T-helper 1 cell treated with Interleukin-12 subunit alpha and Interleukin-12 subunit beta and Interleukin-4 antibody, amounts not matched to agents 30 μg/mL and 1 μg/mL, for 36 hours (primary cell): ENCODE results near the gene TTC27.

Experiments
- H3K27ac Mint-ChIP-seq: one replicate; pipeline ENCODE4 v1.8.0; 2021; ENCODE audit warnings: mild to moderate bottlenecking, mixed read lengths
- H3K27me3 Mint-ChIP-seq: one replicate; pipeline ENCODE4 v1.8.0; 2021; ENCODE audit warnings: low read depth, mixed read lengths
- H3K36me3 Mint-ChIP-seq: one replicate; pipeline ENCODE4 v1.8.0; 2021; ENCODE audit warnings: low read depth, mixed read lengths
- H3K4me1 Mint-ChIP-seq: one replicate; pipeline ENCODE4 v1.8.0; 2021; ENCODE audit warnings: low read depth, mixed read lengths
- H3K4me3 Mint-ChIP-seq: one replicate; pipeline ENCODE4 v1.8.0; 2021; ENCODE audit warnings: mild to moderate bottlenecking, moderate library complexity, mixed read lengths
- H3K9me3 Mint-ChIP-seq: one replicate; pipeline ENCODE4 v1.8.0; 2021; ENCODE audit warnings: mixed read lengths

TTC27 gene

DNA sequence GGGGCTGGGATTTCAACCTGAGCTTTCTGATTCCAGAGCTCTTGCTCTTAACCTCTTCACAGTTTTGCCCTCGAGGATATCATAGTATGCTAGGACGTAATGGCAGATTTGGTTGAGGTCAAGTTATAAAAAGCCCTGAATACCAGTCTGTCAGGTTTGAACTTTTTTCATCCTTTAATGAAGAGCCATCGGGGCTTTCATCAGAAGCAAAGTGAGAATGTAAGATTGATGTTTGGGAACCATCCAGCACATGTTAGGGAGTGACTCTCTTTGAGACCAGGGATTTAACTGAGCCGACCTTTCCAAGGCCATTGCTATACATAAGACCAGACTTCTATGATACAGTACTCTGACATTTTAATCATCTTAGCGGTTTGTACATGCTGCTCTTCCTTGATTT, 142.5 kb downstream of the TTC27 start:
- Mint-ChIP-seq H3K4me3 (no peak overlapping the region), H3K9me3 (no peaks in the 10 kb centered on the region), H3K27me3 (no peaks in the 10 kb centered on the region), H3K36me3 (no peaks in the 10 kb centered on the region), H3K4me1 (no peaks in the 10 kb centered on the region), H3K27ac (no peak overlapping the region)

DNA sequence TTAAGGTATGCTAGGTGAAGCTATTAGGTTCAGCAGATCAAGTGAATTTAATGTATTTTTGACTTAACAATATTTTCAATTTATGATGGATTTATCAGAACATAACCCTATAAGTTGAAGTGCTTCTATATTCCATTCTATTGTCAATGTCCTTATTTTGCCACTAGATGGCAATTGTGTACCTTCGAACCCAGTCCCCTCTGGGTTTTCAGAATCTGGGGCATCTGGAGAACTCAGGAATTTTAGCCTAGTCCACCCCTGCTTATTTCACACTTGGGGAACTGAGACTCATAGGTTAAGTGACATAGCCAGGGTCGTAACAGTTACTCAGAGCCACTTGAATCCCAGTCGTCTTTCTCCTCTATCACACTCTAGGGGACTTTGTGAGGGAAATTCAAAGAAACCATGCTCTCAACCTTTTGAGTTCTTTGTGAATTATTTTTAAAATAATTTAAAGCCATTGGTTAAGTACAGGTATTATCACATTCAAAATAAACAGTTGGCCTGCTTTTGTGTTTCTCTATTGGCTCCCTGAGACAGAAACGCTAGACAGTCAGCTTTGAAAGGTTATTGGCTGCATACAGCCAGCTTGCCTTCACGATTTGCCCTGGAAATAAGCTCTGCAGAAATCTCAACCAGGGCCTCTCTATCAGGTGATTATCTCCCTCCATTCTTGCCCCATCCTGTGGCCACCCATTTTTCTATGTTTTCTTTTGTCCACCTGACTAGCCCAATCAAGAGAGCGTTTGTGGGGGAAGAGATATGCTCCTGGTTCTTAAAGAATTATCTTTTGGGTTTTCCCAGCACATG, 145.0 kb downstream of the TTC27 start:
- Mint-ChIP-seq H3K4me3 (no peak overlapping the region), H3K9me3 (no peaks in the 10 kb centered on the region), H3K4me1 (no peaks in the 10 kb centered on the region), H3K27me3 (no peaks in the 10 kb centered on the region), H3K36me3 (peaks cover 3% of the 10 kb centered on the region), H3K27ac (no peak overlapping the region)

DNA sequence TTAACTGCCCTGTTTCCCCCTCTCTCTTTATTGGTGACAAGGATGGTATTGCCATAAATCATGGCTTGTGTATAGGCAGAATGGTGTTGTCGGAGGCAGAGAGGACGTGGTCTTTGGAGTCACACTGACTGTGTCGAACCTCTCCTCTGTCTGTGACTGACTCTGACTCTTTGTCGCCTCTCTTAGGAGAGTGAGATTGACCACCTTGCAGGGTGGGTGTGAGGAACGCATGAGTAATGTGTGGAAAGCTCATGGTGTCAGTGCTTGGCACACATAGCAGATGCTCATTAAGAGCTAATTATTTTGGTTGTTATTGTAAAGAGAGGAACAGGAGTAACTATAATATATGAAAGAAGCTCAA, 145.6 kb downstream of the TTC27 start:
- Mint-ChIP-seq H3K36me3 (peaks cover 5% of the 10 kb centered on the region), H3K4me3 (no peak overlapping the region), H3K9me3 (no peaks in the 10 kb centered on the region), H3K4me1 (no peaks in the 10 kb centered on the region), H3K27me3 (no peaks in the 10 kb centered on the region), H3K27ac (peak overlapping the region; percentile 5)

DNA sequence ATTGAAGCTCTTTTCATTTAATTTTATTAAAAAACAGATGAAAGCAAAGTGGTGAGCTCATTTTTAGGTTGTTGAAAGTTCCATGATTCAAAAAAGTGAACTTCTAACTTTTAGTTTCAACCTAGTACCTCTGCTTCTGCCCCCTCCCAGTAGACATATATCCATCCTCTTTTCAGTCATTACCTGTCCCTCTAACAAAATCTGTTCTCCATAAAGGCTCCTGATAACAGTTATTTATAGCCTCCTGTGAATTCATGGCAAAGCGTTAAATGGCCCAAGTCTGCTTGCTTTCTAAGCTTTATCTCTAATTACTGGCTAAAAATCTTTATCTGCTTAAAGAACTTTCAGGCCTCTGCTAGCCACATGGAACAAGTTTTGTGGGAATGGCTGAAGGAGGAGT, 148.1 kb downstream of the TTC27 start:
- H3K36me3 Mint-ChIP-seq, result peaks cover 18% of the 10 kb centered on the region
- H3K9me3 Mint-ChIP-seq, result peaks cover 3% of the 10 kb centered on the region
- no peak overlapping the region for H3K27ac Mint-ChIP-seq
- H3K4me3 Mint-ChIP-seq, result no peak overlapping the region
- H3K27me3 Mint-ChIP-seq, result no peaks in the 10 kb centered on the region
- no peaks in the 10 kb centered on the region for H3K4me1 Mint-ChIP-seq

DNA sequence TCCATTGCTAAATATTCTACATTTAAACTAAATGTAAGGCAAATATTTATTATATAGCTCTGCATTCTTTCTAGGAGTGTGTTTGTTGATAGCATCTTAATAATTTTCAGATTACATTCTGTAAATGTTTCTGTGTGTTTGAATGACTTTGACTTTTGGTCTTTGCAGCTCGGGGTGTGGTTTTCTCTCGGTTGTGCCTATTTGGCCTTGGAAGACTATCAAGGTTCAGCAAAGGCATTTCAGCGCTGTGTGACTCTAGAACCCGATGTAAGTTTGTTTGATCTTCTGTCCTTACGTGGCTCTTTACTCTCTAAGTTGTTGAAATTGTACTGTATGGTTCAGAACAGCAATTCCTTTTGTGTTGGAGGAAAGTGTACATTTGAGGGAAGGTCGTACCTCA, 149.9 kb downstream of the TTC27 start:
- Mint-ChIP-seq H3K4me1 (no peaks in the 10 kb centered on the region), H3K27me3 (no peaks in the 10 kb centered on the region), H3K4me3 (no peak overlapping the region), H3K27ac (no peak overlapping the region), H3K36me3 (peaks cover 23% of the 10 kb centered on the region), H3K9me3 (peaks cover 8% of the 10 kb centered on the region)

DNA sequence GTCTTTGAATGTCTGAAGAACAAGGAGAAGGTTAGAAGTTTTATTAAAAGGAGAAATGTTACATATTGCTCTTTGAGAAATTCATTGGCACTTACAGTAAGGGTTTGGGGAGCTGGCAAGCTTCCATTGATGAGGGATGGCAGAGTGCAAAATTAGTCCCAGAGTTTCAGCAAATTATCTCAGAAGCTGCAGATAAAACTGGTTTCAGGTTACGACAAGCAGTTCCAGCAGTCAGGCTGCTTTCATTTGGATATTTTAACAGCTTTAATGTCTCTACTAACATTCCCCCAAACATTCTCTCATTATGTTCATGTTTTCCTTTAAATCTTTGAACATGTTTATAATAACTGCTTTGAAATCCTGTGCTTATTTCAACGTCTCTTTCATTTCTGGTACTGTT, 153.1 kb downstream of the TTC27 start:
- H3K36me3 Mint-ChIP-seq, result peaks cover 23% of the 10 kb centered on the region
- peaks cover 8% of the 10 kb centered on the region for H3K9me3 Mint-ChIP-seq
- H3K4me1 Mint-ChIP-seq, result no peaks in the 10 kb centered on the region
- H3K27ac Mint-ChIP-seq, result no peak overlapping the region
- H3K4me3 Mint-ChIP-seq, result no peak overlapping the region
- no peaks in the 10 kb centered on the region for H3K27me3 Mint-ChIP-seq

DNA sequence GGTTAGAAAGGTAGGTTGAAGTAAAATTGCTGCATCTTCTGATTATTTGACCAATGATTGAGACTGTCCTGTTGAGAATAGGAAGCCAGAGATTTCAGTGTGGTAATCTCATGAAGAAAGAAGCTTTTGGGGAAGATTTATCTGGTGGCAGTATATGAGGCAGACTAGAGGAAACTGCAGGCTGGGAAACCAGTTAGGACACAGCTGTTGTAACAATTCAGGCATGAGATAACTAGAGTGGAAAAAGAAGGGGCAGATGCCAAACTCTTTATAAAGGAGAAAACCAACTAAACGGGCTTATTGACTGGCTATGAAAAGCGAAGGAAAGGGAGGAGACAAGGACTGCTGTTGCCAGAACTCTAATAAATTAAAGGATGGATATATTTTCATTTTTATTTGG, 155.6 kb downstream of the TTC27 start:
- Mint-ChIP-seq H3K27me3 (no peaks in the 10 kb centered on the region), H3K9me3 (peaks cover 8% of the 10 kb centered on the region), H3K4me1 (no peaks in the 10 kb centered on the region), H3K36me3 (peaks cover 18% of the 10 kb centered on the region), H3K27ac (no peak overlapping the region), H3K4me3 (no peak overlapping the region)

DNA sequence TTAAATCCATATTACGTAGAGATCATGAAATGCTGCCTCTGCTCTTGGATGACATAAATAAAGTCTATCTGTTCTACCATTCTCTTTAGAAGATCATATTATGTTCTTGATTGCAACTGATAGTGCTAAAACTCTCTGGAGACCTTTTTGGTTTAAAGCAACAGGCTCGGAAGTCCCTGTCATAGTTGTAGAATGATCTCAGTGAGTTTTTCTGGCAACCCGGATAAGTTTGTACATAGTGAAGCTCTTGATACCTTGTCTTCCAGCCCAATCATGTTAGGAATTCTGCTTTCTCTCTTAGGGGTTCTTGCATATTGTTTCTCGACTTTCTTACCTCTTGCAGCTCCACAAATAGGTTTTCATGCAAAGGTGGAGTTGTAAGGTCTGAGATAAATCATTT, 156.1 kb downstream of the TTC27 start:
- no peak overlapping the region for H3K27ac Mint-ChIP-seq
- peaks cover 8% of the 10 kb centered on the region for H3K9me3 Mint-ChIP-seq
- H3K4me1 Mint-ChIP-seq, result no peaks in the 10 kb centered on the region
- H3K4me3 Mint-ChIP-seq, result no peak overlapping the region
- H3K27me3 Mint-ChIP-seq, result no peaks in the 10 kb centered on the region
- H3K36me3 Mint-ChIP-seq, result peaks cover 13% of the 10 kb centered on the region

DNA sequence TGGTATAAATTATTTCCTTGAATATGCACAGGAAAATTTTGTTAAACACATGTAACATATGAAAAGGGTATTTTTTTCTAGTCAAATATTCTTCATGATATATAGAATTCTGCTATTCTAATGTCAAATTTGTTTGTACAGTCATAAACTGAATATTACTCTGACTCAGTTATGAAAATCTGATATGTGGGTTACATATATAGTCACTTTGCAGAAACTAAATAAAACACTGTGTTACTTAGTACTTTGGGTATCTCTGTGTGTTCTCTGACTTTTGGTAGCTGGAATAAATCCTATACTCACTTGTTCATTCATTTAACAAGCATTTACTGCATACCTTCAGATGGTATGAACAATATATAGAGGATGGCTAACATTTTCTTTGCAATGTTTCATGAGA, 159.4 kb downstream of the TTC27 start:
- Mint-ChIP-seq H3K27me3 (no peaks in the 10 kb centered on the region), H3K4me3 (no peak overlapping the region), H3K4me1 (no peaks in the 10 kb centered on the region), H3K36me3 (peaks cover 3% of the 10 kb centered on the region), H3K27ac (no peak overlapping the region), H3K9me3 (peaks cover 4% of the 10 kb centered on the region)

DNA sequence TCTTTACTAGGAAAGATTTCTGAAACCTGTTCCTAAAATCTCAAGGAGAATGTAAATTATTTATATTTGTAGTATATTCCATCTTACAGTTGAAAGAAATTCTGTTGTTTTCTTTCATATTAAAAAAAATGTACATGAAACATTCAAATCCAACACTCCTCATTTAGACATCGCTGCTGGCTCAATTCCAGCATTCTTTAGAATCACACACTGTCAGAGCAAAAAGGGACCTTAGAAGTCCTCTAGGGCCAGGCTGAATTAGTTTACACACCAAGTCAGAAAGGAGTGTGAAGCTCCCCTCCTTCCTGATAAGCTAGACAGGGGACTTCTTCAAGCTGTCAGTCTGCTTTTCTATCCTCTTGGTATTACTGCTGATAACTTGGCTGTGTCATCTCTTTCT, 160.3 kb downstream of the TTC27 start:
- peaks cover 4% of the 10 kb centered on the region for H3K9me3 Mint-ChIP-seq
- no peak overlapping the region for H3K27ac Mint-ChIP-seq
- H3K27me3 Mint-ChIP-seq, result no peaks in the 10 kb centered on the region
- H3K36me3 Mint-ChIP-seq, result peaks cover 3% of the 10 kb centered on the region
- H3K4me1 Mint-ChIP-seq, result no peaks in the 10 kb centered on the region
- no peak overlapping the region for H3K4me3 Mint-ChIP-seq

DNA sequence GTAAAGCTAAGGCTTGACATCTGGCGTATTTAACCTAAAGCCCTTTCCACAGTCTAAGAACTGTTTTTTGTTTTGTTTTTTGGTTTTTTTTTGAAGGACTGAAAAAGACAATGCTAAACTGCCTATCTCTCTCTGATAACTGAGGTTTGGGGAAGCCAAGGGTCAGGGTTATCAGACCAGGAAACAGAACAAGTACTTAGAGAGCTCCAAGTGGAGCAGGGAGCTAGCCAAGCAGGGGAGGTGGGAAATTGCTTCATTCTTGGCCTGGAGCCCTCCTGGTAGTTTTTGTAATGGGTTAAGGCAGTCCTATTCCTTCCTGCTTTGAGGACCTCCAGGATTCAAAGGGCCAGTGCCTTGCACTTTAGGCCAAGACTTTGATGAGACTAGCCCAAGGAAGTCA, 164.6 kb downstream of the TTC27 start:
- Mint-ChIP-seq H3K36me3 (peaks cover 3% of the 10 kb centered on the region), H3K4me3 (no peak overlapping the region), H3K27me3 (no peaks in the 10 kb centered on the region), H3K27ac (no peak overlapping the region), H3K9me3 (peaks cover 4% of the 10 kb centered on the region), H3K4me1 (no peaks in the 10 kb centered on the region)

DNA sequence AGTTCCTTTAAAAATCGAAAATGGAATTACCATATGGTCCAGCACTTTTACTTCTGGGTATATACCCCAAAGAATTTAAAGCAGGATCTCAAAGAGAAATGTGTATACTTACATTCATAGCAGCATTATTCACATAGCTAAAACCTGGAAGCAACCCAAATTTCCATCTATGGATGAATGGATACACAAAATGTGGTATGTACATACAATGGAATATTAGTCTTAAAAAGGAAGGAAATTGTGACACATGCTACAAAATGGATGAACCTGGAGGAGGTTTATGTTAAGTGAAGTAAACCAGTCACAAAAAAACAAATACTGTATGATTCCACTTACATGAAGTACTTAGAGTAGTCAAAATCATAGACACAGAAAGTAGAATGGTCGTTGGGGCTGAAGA, 171.0 kb downstream of the TTC27 start:
- Mint-ChIP-seq H3K4me1 (no peaks in the 10 kb centered on the region), H3K36me3 (no peaks in the 10 kb centered on the region), H3K9me3 (no peaks in the 10 kb centered on the region), H3K27me3 (no peaks in the 10 kb centered on the region), H3K27ac (no peak overlapping the region), H3K4me3 (no peak overlapping the region)

DNA sequence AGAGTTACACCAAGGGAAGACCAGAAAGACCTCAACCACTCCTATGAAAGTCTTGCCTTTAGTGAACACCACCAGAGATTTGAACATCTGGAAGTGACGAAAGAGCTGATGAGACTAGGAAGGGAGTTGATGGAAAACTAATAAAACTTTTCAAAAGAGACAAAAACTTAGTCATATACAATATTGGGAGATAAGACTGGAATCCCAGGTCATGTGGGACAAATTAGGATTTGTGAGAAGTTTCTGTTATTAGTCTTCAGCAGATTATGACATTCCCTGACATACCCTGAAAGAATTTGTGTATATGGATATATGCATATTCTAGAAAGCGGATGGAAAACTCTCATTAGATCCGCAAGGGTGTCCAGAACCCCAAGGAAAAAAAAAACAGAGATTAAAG, 173.9 kb downstream of the TTC27 start:
- H3K27me3 Mint-ChIP-seq, result no peaks in the 10 kb centered on the region
- no peak overlapping the region for H3K27ac Mint-ChIP-seq
- H3K36me3 Mint-ChIP-seq, result no peaks in the 10 kb centered on the region
- no peak overlapping the region for H3K4me3 Mint-ChIP-seq
- H3K9me3 Mint-ChIP-seq, result no peaks in the 10 kb centered on the region
- H3K4me1 Mint-ChIP-seq, result no peaks in the 10 kb centered on the region

DNA sequence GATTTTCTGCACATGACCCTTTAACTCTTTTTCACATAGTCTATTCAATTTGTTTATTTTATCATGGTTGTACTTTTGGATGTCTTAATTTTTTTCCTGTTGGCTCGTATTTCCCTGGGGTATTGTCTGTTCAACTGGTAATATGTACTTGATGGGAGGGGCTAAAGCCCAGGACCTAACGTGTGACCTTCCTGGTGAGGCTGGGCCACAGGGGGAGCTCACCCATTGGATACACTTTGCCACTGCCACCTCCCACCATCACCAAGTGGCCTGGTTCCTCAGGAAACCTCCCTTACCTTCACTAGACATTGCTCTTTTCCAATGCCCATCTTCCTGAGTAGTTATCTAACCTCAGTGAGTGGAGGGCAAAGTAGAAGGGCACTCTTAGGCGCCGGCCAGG, 175.0 kb downstream of the TTC27 start:
- no peak overlapping the region for H3K27ac Mint-ChIP-seq

DNA sequence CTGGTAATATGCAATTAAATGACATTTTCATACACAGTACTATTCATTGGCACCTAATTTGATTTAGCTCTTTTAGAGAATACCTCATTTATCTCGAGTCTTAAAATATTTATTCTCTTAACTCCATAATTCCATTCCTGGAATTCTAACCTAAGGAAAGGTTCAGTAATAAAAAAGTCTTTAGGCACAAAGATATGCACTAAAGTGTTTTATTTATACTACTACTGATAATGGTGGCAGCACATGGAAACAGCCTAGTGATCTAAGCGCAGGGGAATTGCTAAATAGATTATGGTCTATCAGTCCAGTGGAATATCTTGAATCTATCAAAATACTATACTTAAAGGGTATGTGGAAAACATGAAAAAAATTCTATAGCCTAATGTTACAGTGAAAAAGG, 176.4 kb downstream of the TTC27 start:
- Mint-ChIP-seq H3K27ac (no peak overlapping the region), H3K9me3 (no peaks in the 10 kb centered on the region), H3K27me3 (no peaks in the 10 kb centered on the region), H3K4me1 (no peaks in the 10 kb centered on the region), H3K36me3 (no peaks in the 10 kb centered on the region), H3K4me3 (no peak overlapping the region)

More for the DNA sequence above, 175.0 kb downstream of the TTC27 start:
- no peak overlapping the region for H3K4me3 Mint-ChIP-seq
- no peaks in the 10 kb centered on the region for H3K9me3 Mint-ChIP-seq
- no peaks in the 10 kb centered on the region for H3K27me3 Mint-ChIP-seq
- no peaks in the 10 kb centered on the region for H3K36me3 Mint-ChIP-seq
- no peaks in the 10 kb centered on the region for H3K4me1 Mint-ChIP-seq
